Esophagus (tissue), 2 donors: ENCODE data around the gene THSD4. TPM values are rescaled to one million over a fixed set of nuclear protein-coding genes. Genes with fewer than 3 reads are reported as not detected.
A peak's percentile ranks its signal among the peaks of the same experiment; 100 is the strongest.

Experiments used
- H3K27ac ChIP-seq, 2 donors: one replicate each; pipeline ENCODE4 v1.5.1; 2013; ENCODE audit warnings: low read depth in 2 of 2, mild to moderate bottlenecking in 2 of 2, inconsistent platforms in 1 of 2, low read length in 1 of 2, moderate library complexity in 1 of 2
- H3K27me3 ChIP-seq, 2 donors: one replicate each; pipeline ENCODE4 v1.6.1; 2013; ENCODE audit warnings: low read length in 2 of 2, control low read depth in 1 of 2, mild to moderate bottlenecking in 1 of 2; ENCODE audit not compliant: insufficient read depth in 2 of 2, control insufficient read depth in 1 of 2
- H3K36me3 ChIP-seq, 2 donors: one replicate each; pipeline ENCODE4 v1.6.1; 2013; ENCODE audit warnings: low read length in 1 of 2; ENCODE audit not compliant: control insufficient read depth in 2 of 2, insufficient read depth in 2 of 2
- H3K4me1 ChIP-seq, 2 donors: one replicate each; pipeline ENCODE4 v1.6.1; 2013; ENCODE audit warnings: low read length in 1 of 2; ENCODE audit not compliant: control insufficient read depth in 2 of 2, insufficient read depth in 2 of 2
- H3K4me3 ChIP-seq, 2 donors: one replicate each; pipeline ENCODE4 v1.5.1; 2013; ENCODE audit warnings: low read length in 2 of 2, mild to moderate bottlenecking in 2 of 2, low read depth in 1 of 2, moderate library complexity in 1 of 2
- H3K9me3 ChIP-seq, 2 donors: one replicate each; pipeline ENCODE4 v1.6.1; 2013; ENCODE audit warnings: mild to moderate bottlenecking in 2 of 2, low read depth in 1 of 2, low read length in 1 of 2, moderate library complexity in 1 of 2; ENCODE audit not compliant: control insufficient read depth in 2 of 2, insufficient read depth in 1 of 2
- WGBS, 2 donors: extraction: QIAGEN DNeasy Blood & Tissue Kit; methylation state at CpG; one replicate each; pipeline ENCODE4 v1.1.7; 2013; 5-methylcytosine and 5-hydroxymethylcytosine counted together
- polyA plus RNA-seq, 2 donors: library from polyadenylated mRNA; stranded (reverse); fragments of 200-250 nt; gene quantifications; one replicate each; pipeline ENCODE4 v1.2.3, GENCODE V29; 2013
- donor health status: healthy with polysubstance abuse.
- donor health status: Bipolar disorder and iron deficiency.

THSD4 gene
- polyA plus RNA-seq, 2 donors = 34.1 to 49.7 TPM

DNA sequence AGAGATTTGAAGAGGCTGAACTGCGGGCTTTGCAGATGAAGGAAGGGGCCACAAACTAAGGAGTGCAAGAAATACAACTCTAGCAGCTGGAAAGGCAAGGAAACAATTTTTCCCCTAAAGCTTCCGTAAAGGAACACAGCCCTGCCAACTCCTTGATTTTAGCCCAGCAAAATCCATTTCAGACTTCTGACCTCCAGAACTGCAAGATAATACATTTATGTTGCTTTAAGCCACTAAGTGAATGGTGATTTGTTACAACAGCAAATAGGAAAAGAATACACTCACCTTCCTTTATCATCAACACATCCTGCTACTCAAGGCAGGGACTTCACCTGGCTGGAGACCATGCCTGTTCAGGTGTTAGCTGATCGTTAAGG lies 575.8 kb downstream of the THSD4 start:
- Histone ChIP-seq H3K4me1 (peaks cover 0 to 7% of the 10 kb centered on the region in 2 donors), H3K27me3 (no peaks in the 10 kb centered on the region), H3K36me3 (peaks cover 0 to 3% of the 10 kb centered on the region in 2 donors), H3K27ac (peak overlapping the region; percentile 53 to 74), H3K9me3 (no peaks in the 10 kb centered on the region), H3K4me3 (no peak overlapping the region)
- 65 to 66% methylated on average over 3 of the region's 3 CpGs for WGBS, 2 donors

- H3K4me3 ChIP-seq = no peak overlapping the region
- whole genome bisulfite sequencing, 2 donors = 29 to 31% methylated on average over 12 of the region's 12 CpGs
- H3K27ac ChIP-seq = peak overlapping the region; percentile 53 to 74
- peaks cover 0 to 7% of the 10 kb centered on the region in 2 donors for H3K4me1 ChIP-seq
- H3K9me3 ChIP-seq = no peaks in the 10 kb centered on the region
- H3K27me3 ChIP-seq = no peaks in the 10 kb centered on the region
- peaks cover 0 to 3% of the 10 kb centered on the region in 2 donors for H3K36me3 ChIP-seq
Observed at GRCh38 chr15:71691458-71692417, 576.5 kb downstream of the THSD4 start.

DNA sequence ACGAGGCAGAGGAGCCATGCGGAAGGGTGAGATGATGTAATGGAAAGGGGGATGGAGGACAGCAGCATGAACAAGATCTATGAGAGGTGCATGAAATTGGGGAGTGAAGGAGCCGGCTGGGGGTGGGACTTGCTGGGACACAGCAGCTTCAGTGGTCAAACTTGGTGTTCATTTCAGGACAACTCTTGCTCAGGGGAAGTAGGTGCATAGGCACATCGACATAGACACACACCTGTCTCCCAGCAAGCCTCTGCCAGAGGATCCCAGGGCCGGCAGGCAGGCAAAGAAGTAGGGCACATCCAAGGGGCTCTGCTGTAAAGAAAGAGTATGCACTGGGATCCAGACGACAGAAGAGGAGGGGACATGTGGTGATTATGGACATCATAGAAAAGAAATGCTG lies 582.0 kb downstream of the THSD4 start:
- Histone ChIP-seq H3K9me3 (no peaks in the 10 kb centered on the region), H3K4me1 (peaks cover 0 to 3% of the 10 kb centered on the region in 2 donors), H3K27me3 (no peaks in the 10 kb centered on the region), H3K36me3 (peaks cover 0 to 3% of the 10 kb centered on the region in 2 donors), H3K4me3 (no peak overlapping the region), H3K27ac (no peak overlapping the region)
- WGBS, 2 donors = 68 to 70% methylated on average over 6 of the region's 6 CpGs

DNA sequence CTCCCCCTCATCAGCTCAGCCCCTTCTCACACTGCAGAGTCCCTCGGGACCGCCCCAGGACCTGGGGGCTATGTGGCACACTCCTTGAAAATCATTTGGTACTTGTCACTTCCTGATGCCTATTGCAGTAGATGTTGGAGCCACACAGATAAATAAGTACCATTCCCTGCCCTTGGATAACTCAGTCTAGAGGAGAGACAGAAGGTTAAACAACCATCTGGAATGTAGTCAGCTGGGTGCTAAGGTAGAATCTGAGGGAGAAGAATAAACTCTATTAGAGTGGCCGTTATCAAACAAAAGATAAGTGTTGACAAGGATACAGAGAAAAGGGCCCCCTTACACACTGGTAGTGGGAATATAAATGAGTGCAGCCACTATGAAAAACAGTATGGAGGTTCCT lies 582.8 kb downstream of the THSD4 start:
- Histone ChIP-seq H3K4me3 (no peak overlapping the region), H3K27me3 (no peaks in the 10 kb centered on the region), H3K27ac (no peak overlapping the region), H3K4me1 (no peaks in the 10 kb centered on the region), H3K9me3 (no peaks in the 10 kb centered on the region), H3K36me3 (peaks cover 3% of the 10 kb centered on the region in 2 donors)
- 65 to 77% methylated on average over 3 of the region's 3 CpGs for WGBS, 2 donors

DNA sequence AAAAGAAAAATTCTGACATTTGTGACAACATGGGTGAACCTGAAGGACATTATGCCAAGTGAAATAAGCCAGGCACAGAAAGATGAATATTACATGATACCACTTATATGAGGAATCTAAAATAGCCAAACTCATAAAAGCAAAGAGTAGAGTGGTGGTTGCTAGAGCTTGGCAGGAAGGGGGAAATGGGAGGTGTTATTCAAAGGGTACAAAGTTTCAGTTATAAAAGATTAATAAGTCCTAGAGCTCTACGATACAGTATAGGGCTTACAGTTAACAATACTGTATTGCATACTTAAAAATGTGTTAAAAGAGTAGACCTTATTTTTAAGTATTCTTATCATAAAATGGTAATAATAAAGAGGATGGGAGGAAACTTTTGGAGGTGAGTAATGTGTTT lies 583.5 kb downstream of the THSD4 start:
- Histone ChIP-seq H3K27ac (no peak overlapping the region), H3K36me3 (peaks cover 3% of the 10 kb centered on the region in 2 donors), H3K4me3 (no peak overlapping the region), H3K9me3 (no peaks in the 10 kb centered on the region), H3K4me1 (no peaks in the 10 kb centered on the region), H3K27me3 (no peaks in the 10 kb centered on the region)
- 89% methylated on average over 1 of the region's 1 CpG for WGBS, 2 donors

DNA sequence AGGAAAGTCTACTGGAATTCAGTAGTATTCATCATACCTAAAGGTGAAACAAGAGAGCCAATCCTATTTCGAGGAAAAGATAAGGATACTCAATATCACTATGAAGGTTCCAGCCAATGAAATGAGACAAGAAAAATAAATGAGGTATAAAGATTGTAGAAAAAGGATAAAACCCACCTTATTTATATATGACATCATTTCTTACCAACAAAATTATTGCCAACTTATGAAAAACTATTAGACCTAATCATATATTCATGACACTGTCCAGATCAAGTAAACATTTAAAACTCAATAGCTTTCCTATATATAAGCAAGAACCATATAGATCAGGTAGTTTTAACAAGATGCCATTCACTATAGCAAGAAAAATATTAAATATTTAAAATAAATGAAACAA lies 584.7 kb downstream of the THSD4 start:
- peaks cover 3% of the 10 kb centered on the region in 2 donors for H3K36me3 ChIP-seq
- no peak overlapping the region for H3K27ac ChIP-seq
- no peaks in the 10 kb centered on the region for H3K4me1 ChIP-seq
- 84 to 94% methylated on average over 1 of the region's 1 CpG for WGBS, 2 donors
- no peaks in the 10 kb centered on the region for H3K27me3 ChIP-seq
- H3K9me3 ChIP-seq = no peaks in the 10 kb centered on the region
- no peak overlapping the region for H3K4me3 ChIP-seq

- Histone ChIP-seq H3K27ac (no peak overlapping the region), H3K9me3 (no peaks in the 10 kb centered on the region), H3K27me3 (no peaks in the 10 kb centered on the region), H3K4me3 (no peak overlapping the region), H3K36me3 (peaks cover 5 to 6% of the 10 kb centered on the region in 2 donors), H3K4me1 (peaks cover under 1% of the 10 kb centered on the region in 2 donors)
- 70 to 77% methylated on average over 3 of the region's 3 CpGs for WGBS, 2 donors
Observed at GRCh38 chr15:71701808-71702207, 586.5 kb downstream of the THSD4 start.

DNA sequence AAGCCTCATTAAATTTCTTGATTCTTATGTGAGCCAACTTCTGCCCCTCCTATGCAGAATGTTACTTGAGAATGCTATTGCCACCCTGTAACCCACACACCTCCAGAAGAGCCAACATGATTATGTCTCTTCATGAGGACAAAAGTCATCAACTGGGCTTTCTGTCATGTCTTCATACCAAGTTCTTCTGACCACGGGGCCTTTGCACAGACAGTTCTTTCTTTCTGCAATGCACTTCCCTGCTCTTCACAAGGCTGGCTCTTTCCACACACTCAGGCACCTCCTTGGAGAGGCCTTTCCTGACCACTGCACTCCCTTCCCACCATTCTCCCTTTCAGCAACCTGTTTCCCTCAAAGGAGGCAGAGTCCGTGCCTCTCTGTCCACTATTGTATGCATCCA lies 587.2 kb downstream of the THSD4 start:
- no peaks in the 10 kb centered on the region for H3K9me3 ChIP-seq
- H3K4me1 ChIP-seq = peaks cover 3 to 4% of the 10 kb centered on the region in 2 donors
- no peaks in the 10 kb centered on the region for H3K27me3 ChIP-seq
- H3K36me3 ChIP-seq = peaks cover 2 to 6% of the 10 kb centered on the region in 2 donors
- WGBS, 2 donors = 85 to 92% methylated on average over 2 of the region's 2 CpGs
- no peak overlapping the region for H3K4me3 ChIP-seq
- H3K27ac ChIP-seq = no peak overlapping the region

GRCh38 chr15:71705151-71705550 lies 589.9 kb downstream of the THSD4 start:
- H3K27me3 ChIP-seq = no peaks in the 10 kb centered on the region
- H3K4me3 ChIP-seq = no peak overlapping the region
- H3K4me1 ChIP-seq = peaks cover 3 to 11% of the 10 kb centered on the region in 2 donors
- 68 to 80% methylated on average over 6 of the region's 6 CpGs for WGBS, 2 donors
- H3K27ac ChIP-seq = no peak overlapping the region
- peaks cover 2 to 9% of the 10 kb centered on the region in 2 donors for H3K36me3 ChIP-seq
- H3K9me3 ChIP-seq = no peaks in the 10 kb centered on the region
